ENCODE results near the gene MAPK6.
"Not testable (repeated sequence)": the region's sequence is repeated elsewhere in the genome, so short reads cannot be mapped to it uniquely, and the experiment has no call there.

The MAPK6 gene

DNA sequence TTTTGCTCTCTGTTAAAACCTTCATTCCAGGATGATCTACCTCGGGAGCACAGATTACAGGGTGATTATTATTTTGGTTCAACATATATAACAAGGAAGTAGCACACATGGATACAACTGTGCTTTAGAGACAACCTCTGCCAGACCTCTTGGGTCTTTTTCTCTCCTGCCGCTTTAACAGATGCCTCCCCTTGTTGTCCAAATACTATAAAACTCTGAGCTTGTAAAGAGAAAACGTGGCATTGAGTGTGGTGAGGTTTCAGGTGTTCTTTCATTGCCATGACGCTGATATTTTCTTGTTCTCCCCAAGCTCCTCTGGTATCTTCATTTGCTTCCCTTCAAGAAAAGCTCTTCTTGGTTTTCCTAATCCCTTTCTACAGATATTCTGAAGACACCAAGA is 64.6 kb downstream of the MAPK6 start:
- no peak for DNase-seq

DNA sequence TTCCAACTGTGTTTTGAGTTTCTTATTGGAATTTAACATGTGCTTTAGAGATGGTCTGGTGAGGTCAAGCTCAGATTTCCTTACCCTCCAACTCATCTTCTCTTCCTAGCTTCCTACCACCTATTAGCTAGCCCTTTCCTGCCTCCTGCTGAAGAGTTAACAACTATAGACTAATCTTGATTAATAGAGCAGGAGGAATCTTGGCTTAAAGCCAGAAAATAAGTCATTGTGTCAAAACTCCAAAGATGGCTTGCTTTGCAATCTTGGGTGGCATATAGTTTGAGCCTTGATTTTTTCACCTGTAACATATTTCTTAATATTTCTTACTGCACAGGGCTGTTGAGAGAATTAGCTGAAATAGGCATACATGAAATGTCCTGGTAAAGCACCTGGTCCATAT is 66.3 kb downstream of the MAPK6 start:
- no peak for DNase-seq

GRCh38 chr15:52086011-52086786 is 67.2 kb downstream of the MAPK6 start:
- no peak for DNase-seq

DNA sequence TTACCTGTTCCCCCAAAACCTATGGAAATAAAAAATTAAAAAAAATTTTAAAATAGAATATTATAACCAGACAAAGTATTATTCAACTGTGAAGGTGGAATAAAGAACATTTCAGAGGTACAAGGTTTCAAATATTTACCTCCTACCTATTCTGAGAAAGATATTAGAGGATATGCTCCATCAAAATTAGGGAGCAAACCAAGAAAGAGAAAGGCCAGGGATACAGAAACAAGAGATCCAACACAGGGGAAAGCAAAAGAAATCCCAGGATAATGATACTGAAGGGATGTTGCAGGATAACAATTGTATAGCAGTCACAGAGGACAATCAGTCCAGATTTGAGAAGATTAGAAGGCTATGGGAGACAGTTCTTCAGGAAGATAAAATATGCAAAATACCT is 71.2 kb downstream of the MAPK6 start:
- DNase-seq = no peak

DNA sequence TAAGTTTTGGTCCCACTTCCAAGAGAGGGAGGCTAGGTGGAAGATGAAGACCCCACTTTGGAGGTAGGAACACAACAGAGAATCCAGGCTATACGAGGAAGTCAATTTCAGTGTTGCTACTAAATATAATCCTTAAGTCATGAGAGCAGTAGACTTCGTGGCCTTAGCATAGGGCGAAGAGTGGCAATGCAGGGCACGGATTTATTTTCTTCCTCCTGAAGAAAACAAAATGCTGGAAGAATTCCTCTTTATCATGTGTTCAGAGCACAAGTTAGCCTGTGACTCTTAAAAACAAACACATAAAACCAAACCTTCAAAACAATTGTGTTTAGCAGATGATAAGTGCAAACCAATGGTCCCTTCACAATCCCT is 74.1 kb downstream of the MAPK6 start:
- no peak for DNase-seq

GRCh38 chr15:52093539-52094510 is 74.8 kb downstream of the MAPK6 start:
- DNase-seq = no peak

DNA sequence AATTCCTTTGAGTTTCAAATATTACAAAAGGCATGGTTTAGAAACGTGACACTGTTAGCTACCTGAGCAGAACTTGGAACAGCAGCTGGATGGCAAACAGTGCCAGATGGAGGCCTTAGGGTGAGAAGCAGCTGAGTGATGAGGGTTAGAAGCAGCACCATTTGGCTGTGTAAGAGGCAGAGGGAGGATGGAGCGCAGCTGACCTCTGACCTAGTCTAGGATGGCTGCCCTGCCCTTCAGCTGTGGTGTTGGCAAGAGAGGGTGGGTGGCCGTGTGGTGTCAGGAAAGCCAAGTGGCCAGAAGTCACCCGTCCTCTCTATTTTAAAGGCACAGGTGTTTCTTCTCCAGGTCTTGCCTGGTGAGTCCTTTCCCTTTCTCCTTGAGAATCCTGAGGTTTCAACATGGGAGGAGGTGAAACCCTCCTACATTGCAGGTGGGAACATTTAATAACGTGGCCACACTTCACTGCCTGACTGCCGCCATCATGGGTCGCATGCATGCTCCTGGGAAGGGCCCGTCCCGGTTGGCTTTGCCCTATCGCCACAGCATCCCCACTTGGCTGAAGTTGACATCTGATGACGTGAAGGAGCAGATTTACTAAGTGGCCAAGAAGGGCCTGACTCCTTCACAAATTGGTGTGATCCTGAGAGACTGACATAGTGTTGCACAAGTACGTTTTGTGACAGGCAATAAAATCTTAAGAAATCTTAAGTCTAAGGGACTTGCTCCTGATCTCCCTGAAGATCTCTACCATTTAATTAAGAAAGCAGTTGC is 76.0 kb downstream of the MAPK6 start:
- no peak for DNase-seq

- no peak for DNase-seq
Observed at GRCh38 chr15:52095597-52096262, 76.7 kb downstream of the MAPK6 start.

DNA sequence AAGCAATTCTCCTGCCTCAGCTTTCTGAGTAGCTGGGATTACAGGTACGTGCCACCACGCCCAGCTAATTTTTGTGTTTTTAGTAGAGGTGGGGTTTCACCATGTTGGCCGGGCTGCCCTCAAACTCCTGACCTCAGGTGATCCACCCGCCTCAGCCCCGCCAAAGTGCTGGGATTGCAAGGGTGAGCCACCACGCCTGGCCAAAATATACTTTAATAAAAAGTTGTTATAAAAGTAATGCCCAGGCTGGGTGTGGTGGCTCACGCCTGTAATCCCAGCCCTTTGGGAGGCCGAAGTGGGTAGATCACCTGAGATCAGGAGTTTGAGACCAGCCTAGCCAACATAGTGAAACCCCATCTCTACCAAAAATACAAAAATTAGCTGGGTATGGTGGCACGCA is 77.5 kb downstream of the MAPK6 start:
- not testable (repeated sequence) for DNase-seq

DNA sequence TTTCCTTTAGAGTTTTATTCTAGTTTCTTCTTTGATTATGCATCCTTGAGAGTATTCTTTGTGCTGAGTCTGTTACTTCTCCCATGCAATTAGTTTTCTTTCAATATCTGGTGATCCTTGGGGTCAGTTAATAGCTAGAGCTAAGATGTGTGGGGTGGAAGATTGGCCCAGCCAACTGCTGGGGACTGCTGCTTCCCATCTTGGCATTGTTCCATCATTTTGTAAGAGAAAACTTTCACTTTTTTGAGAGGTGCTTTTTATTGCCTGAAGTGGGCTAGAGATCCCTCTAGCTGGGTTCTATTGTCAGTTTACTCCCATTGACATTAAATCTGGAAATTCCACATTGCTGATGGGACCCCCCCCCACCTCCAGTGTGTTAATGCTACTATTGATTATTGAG is 78.2 kb downstream of the MAPK6 start:
- no peak for DNase-seq

DNA sequence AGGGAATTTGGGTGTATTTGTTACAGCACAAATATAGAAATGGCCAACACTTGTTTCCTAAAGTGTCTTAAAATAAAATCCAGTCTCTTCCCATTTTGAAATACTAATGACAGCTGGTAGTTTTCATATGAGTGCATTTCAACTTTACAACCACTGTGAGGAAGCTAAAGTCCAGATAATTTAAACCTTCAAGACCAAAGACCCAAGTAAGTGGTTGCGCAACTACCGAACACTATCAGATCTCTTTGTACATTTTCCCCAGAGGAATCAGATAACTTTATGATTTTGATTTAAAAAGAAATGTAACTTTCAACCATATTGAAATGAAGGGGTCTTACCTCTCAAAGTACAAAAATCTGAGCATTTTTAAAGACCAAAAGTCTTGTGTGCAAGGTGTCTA is 79.3 kb downstream of the MAPK6 start:
- DNase-seq = no peak

GRCh38 chr15:52099651-52100272 is 80.7 kb downstream of the MAPK6 start:
- no peak for DNase-seq

- no peak for DNase-seq
Observed at GRCh38 chr15:52100807-52101442, 81.9 kb downstream of the MAPK6 start.

DNA sequence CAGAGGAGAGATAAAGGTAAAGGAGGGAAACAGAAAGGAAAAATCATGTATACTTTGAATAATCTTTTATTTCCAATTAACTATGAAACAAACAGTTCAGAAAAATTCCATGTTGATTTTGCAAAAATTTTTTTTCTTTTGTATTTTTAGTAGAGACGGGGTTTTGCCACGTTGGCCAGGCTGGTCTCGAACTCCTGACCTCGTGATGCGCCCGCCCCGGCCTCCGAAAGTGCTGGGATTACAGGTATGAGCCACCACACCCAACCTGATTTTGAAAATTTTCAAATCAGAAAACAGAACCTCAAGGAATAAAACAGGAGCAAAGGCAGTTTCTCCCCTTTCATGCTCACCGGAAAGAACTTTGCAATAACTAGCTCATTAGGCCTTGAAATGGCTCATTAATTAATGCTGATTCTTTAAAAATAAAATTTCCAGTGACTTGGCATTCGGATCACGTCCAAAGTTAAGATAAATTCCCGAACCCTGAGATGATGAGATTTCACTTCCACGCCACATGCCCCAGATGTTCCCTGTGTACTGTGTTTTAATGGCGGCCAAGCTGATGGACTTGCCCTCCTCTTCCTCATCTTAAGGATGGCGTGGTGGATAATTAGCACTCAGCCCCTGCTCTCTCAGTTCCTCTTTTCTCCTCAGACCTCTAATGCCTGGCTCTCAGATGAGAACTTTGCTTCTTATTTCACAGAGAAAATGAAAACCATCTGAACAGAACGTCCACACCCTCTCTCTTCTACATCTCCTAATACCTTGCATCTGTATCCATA is 82.7 kb downstream of the MAPK6 start:
- no peak for DNase-seq

DNA sequence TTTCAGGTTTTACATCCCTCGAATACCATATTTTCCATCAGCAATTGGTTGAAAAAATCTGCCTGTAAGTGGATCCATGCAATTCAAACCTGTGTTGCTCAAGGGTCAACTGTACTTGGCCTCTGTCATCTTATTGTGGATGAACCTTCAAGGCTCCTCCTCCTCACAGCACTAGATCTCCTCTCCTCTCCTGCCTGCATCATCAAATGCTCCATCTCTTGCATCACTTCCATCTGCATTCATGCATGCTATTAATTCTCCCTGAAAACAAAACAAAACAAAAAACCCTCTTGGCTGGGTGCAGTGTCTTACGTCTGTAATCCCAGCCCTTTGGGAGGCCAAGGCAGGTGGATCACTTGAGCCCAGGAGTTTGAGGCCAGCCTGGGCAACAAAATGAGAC is 83.4 kb downstream of the MAPK6 start:
- DNase-seq = no peak

- no peak for DNase-seq
Observed at GRCh38 chr15:52103217-52104207, 84.5 kb downstream of the MAPK6 start.

DNA sequence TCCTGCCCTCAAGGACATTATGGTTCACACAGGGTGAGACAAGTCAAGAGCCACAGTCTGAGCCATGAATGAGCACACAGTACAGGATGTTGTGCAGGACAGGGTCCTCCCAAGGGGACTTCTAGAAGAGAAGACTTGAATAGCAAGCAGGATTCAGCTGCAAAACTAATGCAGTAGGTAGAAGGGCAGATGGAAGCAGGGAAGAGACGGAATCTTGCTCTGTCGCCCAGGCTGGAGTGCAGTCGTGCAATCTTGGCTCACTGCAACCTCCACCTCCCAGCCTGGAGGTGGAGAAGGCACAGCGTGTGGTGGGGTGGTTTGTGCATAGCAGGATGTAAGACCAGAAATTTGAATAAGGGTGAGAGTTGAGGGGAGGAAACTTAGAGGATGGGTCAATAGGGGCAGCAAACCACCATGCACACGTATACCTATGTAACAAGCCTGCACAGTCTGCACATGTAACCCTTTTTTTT is 85.5 kb downstream of the MAPK6 start:
- no peak for DNase-seq

GRCh38 chr15:52105846-52106245 is 86.8 kb downstream of the MAPK6 start:
- no peak for DNase-seq

GRCh38 chr15:52106641-52107040 is 87.6 kb downstream of the MAPK6 start:
- DNase-seq = no peak

Data from NCI-H345 (cell line).